Measurements from ENCODE around the gene PLD2.

Gene PLD2

GRCh38 chr17:4806777-4807604 is at the start of gene PLD2:
TSS of gene PLD2 (plus strand) at chr17:4807152. CDS start at chr17:4807773, 621 bp downstream.
- peak; percentile 89 for DNase-seq (ENCODE audit: low read depth)

- no peak for DNase-seq (ENCODE audit: low read depth)
These were observed 47.1 kb upstream of the PLD2 start for GRCh38 chr17:4759776-4760236.

GRCh38 chr17:4764595-4764994 is 42.4 kb upstream of the PLD2 start:
- DNase-seq (ENCODE audit: low read depth), result no peak

GRCh38 chr17:4766201-4766600 is 40.8 kb upstream of the PLD2 start:
- no peak for DNase-seq (ENCODE audit: low read depth)

- no peak for DNase-seq (ENCODE audit: low read depth)
These were observed 40.2 kb upstream of the PLD2 start for GRCh38 chr17:4766723-4767122.

- DNase-seq (ENCODE audit: low read depth), result no peak
These were observed 38.7 kb upstream of the PLD2 start for GRCh38 chr17:4768298-4768697.

GRCh38 chr17:4769628-4770027 is 37.3 kb upstream of the PLD2 start:
- no peak for DNase-seq (ENCODE audit: low read depth)

- DNase-seq (ENCODE audit: low read depth), result no peak
These were observed 35.3 kb upstream of the PLD2 start, which contains the start of gene TM4SF5 for GRCh38 chr17:4771519-4772234. TSS of gene TM4SF5 (plus strand) at chr17:4771886. CDS start at chr17:4771923, 37 bp downstream.

- DNase-seq (ENCODE audit: low read depth), result no peak
These were observed 34.7 kb upstream of the PLD2 start for GRCh38 chr17:4772235-4772613.

GRCh38 chr17:4777969-4778760 is 28.8 kb upstream of the PLD2 start:
- DNase-seq (ENCODE audit: low read depth), result no peak

GRCh38 chr17:4780325-4780955 is 26.5 kb upstream of the PLD2 start:
- DNase-seq (ENCODE audit: low read depth), result no peak

- DNase-seq (ENCODE audit: low read depth), result no peak
These were observed 24.3 kb upstream of the PLD2 start for GRCh38 chr17:4782652-4783051.

- no peak for DNase-seq (ENCODE audit: low read depth)
These were observed 21.4 kb upstream of the PLD2 start for GRCh38 chr17:4785311-4786105.

GRCh38 chr17:4786106-4786511 is 20.8 kb upstream of the PLD2 start, which contains the start of gene VMO1:
TSS of gene VMO1 (minus strand) at chr17:4786364. CDS start at chr17:4786352, 12 bp downstream.
- DNase-seq (ENCODE audit: low read depth), result no peak

- no peak for DNase-seq (ENCODE audit: low read depth)
These were observed 20.4 kb upstream of the PLD2 start for GRCh38 chr17:4786516-4786915.

GRCh38 chr17:4788159-4788806 is 18.7 kb upstream of the PLD2 start:
- no peak for DNase-seq (ENCODE audit: low read depth)

GRCh38 chr17:4788807-4789700 is 17.9 kb upstream of the PLD2 start, which contains the start of gene GLTPD2:
TSS of gene GLTPD2 (plus strand) at chr17:4788964. CDS start at chr17:4789012, 48 bp downstream.
- DNase-seq (ENCODE audit: low read depth), result no peak

GRCh38 chr17:4789701-4789950 is 17.3 kb upstream of the PLD2 start:
- DNase-seq (ENCODE audit: low read depth), result no peak

- DNase-seq (ENCODE audit: low read depth), result peak; percentile 83
These were observed 16.8 kb upstream of the PLD2 start for GRCh38 chr17:4789951-4790704.
